WTC11 (cell line): ENCODE measurements around the gene TSPAN2. TPM values are rescaled to one million over a fixed set of nuclear protein-coding genes. Genes with fewer than 3 reads are reported as not detected.

Experiments
- ATAC-seq: fragments of 200-7000 bp; cut with Tn5 transposase; 2 replicates; pipeline ENCODE4 v1.10.0; 2021; ENCODE audit warnings: mild to moderate bottlenecking, moderate library complexity
- CTCF ChIA-PET: fragments of 300-600 bp; sonication (Branson Sonifier 250); formaldehyde crosslinking; loops from one replicate; lab custom pipeline; 2021; ENCODE audit warnings: antibody characterized with exemption; lab: Charles Lee
- POLR2A ChIA-PET: fragments of 350-600 bp; sonication (Branson Sonifier 250); formaldehyde crosslinking; loops from one replicate; lab custom pipeline; 2021; ENCODE audit warnings: antibody characterized with exemption; lab: Charles Lee
- DNase-seq: peaks from one replicate; pipeline ENCODE4 v3.0.0; 2021; ENCODE audit warnings: low spot score
- H3K27ac Mint-ChIP-seq: 2 replicates; pipeline ENCODE4 v1.8.0; 2021; ENCODE audit warnings: mixed read lengths
- H3K27me3 Mint-ChIP-seq: 2 replicates; pipeline ENCODE4 v1.8.0; 2021; ENCODE audit warnings: low read depth, mild to moderate bottlenecking, moderate library complexity, mixed read lengths
- H3K36me3 Mint-ChIP-seq: 2 replicates; pipeline ENCODE4 v1.8.0; 2021; ENCODE audit warnings: mixed read lengths
- H3K4me1 Mint-ChIP-seq: 2 replicates; pipeline ENCODE4 v1.8.0; 2022; ENCODE audit warnings: mixed read lengths
- H3K4me3 Mint-ChIP-seq: 2 replicates; pipeline ENCODE4 v1.8.0; 2021; ENCODE audit warnings: mild to moderate bottlenecking, moderate library complexity, mixed read lengths
- H3K9me3 Mint-ChIP-seq: 2 replicates; pipeline ENCODE4 v1.8.0; 2021; ENCODE audit warnings: mixed read lengths
- CBFB ChIP-seq: sonication (generic); formaldehyde crosslinking; IDR thresholded peaks from 2 replicates; pipeline ENCODE4 v1.8.1; 2022; ENCODE audit warnings: mild to moderate bottlenecking, low read depth, missing genetic modification reagents
- ELF4 ChIP-seq: sonication (generic); formaldehyde crosslinking; IDR thresholded peaks from 2 replicates; pipeline ENCODE4 v1.8.1; 2022; ENCODE audit warnings: low read depth, mild to moderate bottlenecking, moderate library complexity, missing genetic modification reagents
- MXD4 ChIP-seq: fragments of 250-450 bp; sonication (Bioruptor Pico); IDR thresholded peaks from 2 replicates; pipeline ENCODE4 v1.8.0; 2021; ENCODE audit warnings: mild to moderate bottlenecking, moderate library complexity, borderline replicate concordance
- MYBL2 ChIP-seq: sonication (generic); formaldehyde crosslinking; IDR thresholded peaks from 2 replicates; pipeline ENCODE4 v1.8.1; 2023; ENCODE audit warnings: mild to moderate bottlenecking, moderate library complexity, missing genetic modification reagents
- RORB ChIP-seq: fragments of 250-450 bp; sonication (Bioruptor Pico); IDR thresholded peaks from 2 replicates; pipeline ENCODE4 v1.9.0; 2021; ENCODE audit warnings: mild to moderate bottlenecking
- SMAD4 ChIP-seq: sonication (generic); formaldehyde crosslinking; IDR thresholded peaks from 2 replicates; pipeline ENCODE4 v1.8.0; 2022; ENCODE audit warnings: mild to moderate bottlenecking, missing genetic modification reagents
- SOX15 ChIP-seq: fragments of 250-450 bp; sonication (Bioruptor Pico); IDR thresholded peaks from 2 replicates; pipeline ENCODE4 v1.9.0; 2021; ENCODE audit warnings: mild to moderate bottlenecking
- ZNF138 ChIP-seq: sonication (generic); formaldehyde crosslinking; conservative IDR thresholded peaks from 2 replicates; pipeline ENCODE4 v1.8.1; 2022; ENCODE audit warnings: mild to moderate bottlenecking, moderate library complexity, missing genetic modification reagents
- ZNF263 ChIP-seq: sonication (generic); formaldehyde crosslinking; IDR thresholded peaks from 2 replicates; pipeline ENCODE4 v1.8.1; 2022; ENCODE audit warnings: low read depth, mild to moderate bottlenecking, moderate library complexity, missing genetic modification reagents
- ZNF317 ChIP-seq: sonication (generic); formaldehyde crosslinking; IDR thresholded peaks from 2 replicates; pipeline ENCODE4 v1.8.1; 2023; ENCODE audit warnings: low read depth, mild to moderate bottlenecking, moderate library complexity, missing genetic modification reagents, borderline replicate concordance
- ZNF416 ChIP-seq: fragments of 250-450 bp; sonication (Bioruptor Pico); IDR thresholded peaks from 2 replicates; pipeline ENCODE4 v1.9.0; 2021; ENCODE audit warnings: mild to moderate bottlenecking, inconsistent platforms
- total RNA-seq: library from RNA; stranded (reverse); gene quantifications from 3 replicates; pipeline ENCODE4 v1.2.3, GENCODE V29; 2021
- TF ChIP-seq, protein P1 (sequence below): sonication (generic); formaldehyde crosslinking; conservative IDR thresholded peaks from 2 replicates; pipeline ENCODE4 v1.8.1; 2022; ENCODE audit warnings: mild to moderate bottlenecking, missing genetic modification reagents
- TF ChIP-seq, protein P2 (sequence below): sonication (generic); formaldehyde crosslinking; IDR thresholded peaks from 2 replicates; pipeline ENCODE4 v1.8.1; 2022; ENCODE audit warnings: low read depth, missing genetic modification reagents, borderline replicate concordance
- TF ChIP-seq, protein P3 (sequence below): sonication (generic); formaldehyde crosslinking; IDR thresholded peaks from 2 replicates; pipeline ENCODE4 v1.8.0; 2023; ENCODE audit warnings: mild to moderate bottlenecking, missing genetic modification reagents
- TF ChIP-seq, protein P4 (sequence below): fragments of 250-450 bp; sonication (Bioruptor Pico); conservative IDR thresholded peaks from 2 replicates; pipeline ENCODE4 v1.9.0; 2021; ENCODE audit warnings: mild to moderate bottlenecking
- TF ChIP-seq, protein P5 (sequence below): sonication (generic); formaldehyde crosslinking; IDR thresholded peaks from 2 replicates; pipeline ENCODE4 v1.8.0; 2022; ENCODE audit warnings: mild to moderate bottlenecking, missing genetic modification reagents
- TF ChIP-seq, protein P6 (sequence below): sonication (generic); formaldehyde crosslinking; IDR thresholded peaks from 2 replicates; pipeline ENCODE4 v1.8.0; 2022; ENCODE audit warnings: missing genetic modification reagents
- TF ChIP-seq, protein P7 (sequence below): sonication (generic); formaldehyde crosslinking; IDR thresholded peaks from 2 replicates; pipeline ENCODE4 v1.8.0; 2022; ENCODE audit warnings: mild to moderate bottlenecking, missing genetic modification reagents

The TSPAN2 gene
- total RNA-seq, 1 experiment from 2014 or later, result 12.0 TPM

DNA sequence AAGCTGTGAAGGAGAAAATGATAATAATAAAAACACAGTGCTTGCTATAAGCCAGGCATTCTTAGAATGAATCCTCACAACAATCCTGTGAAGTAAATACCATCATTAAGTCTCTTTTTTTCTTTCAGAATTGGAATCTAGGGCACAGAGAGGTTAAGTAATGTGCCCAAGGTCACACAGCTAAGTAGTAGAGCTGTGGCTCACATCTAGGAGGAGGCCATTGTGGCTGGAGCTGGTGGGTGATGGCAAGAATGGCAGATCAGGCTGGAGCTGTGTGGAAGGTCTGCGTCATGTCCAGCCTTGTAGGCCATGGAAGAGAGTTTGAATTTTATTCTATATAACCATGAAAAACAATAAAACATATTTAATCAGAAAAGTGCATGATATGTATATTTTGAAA, 38.2 kb upstream of the TSPAN2 start (continued):
- TF ChIP-seq, protein P1, sequence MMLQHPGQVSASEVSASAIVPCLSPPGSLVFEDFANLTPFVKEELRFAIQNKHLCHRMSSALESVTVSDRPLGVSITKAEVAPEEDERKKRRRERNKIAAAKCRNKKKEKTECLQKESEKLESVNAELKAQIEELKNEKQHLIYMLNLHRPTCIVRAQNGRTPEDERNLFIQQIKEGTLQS (CRISPR knock-in tag), result no peak
- no peak for TF ChIP-seq SOX15 (CRISPR knock-in tag)
- TF ChIP-seq CBFB (CRISPR knock-in tag), result no peak
- TF ChIP-seq, protein P2, sequence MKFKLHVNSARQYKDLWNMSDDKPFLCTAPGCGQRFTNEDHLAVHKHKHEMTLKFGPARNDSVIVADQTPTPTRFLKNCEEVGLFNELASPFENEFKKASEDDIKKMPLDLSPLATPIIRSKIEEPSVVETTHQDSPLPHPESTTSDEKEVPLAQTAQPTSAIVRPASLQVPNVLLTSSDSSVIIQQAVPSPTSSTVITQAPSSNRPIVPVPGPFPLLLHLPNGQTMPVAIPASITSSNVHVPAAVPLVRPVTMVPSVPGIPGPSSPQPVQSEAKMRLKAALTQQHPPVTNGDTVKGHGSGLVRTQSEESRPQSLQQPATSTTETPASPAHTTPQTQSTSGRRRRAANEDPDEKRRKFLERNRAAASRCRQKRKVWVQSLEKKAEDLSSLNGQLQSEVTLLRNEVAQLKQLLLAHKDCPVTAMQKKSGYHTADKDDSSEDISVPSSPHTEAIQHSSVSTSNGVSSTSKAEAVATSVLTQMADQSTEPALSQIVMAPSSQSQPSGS (CRISPR knock-in tag), result no peak
- TF ChIP-seq MXD4, result no peak
- TF ChIP-seq ELF4, result no peak

DNA sequence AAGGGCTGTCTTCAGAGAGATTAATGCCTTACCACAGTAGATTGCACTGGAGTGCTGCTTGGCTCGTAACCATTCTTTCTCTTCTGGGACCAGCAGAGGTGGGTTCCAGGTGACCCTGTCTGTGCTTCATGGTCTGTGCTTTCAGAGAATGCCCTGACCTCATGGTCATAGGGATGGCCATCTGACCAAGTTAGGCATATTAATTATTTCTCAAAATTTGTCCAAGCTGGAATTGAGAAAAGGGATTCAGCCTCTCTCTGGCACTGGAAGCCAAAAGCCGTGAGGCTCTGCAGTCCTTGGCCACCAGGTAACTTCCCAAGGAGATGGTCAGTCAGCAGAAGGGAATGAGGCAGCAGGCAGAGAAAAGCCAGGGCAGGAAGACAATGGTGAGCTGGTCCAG, 37.2 kb upstream of the TSPAN2 start:
- ChIA-PET POLR2A (no interaction called here), CTCF (no interaction called here)
- Mint-ChIP-seq H3K36me3 (peaks cover 7% of the 10 kb centered on the region), H3K4me1 (peaks cover 3% of the 10 kb centered on the region; the same call in 1 of the 2 replicates), H3K27ac (no peak overlapping the region), H3K4me3 (no peak overlapping the region), H3K9me3 (peaks cover 21% of the 10 kb centered on the region), H3K27me3 (no peaks in the 10 kb centered on the region; the same call in 1 of the 2 replicates)
- no peak for ATAC-seq
- DNase-seq, result no peak
- TF ChIP-seq, protein P3, sequence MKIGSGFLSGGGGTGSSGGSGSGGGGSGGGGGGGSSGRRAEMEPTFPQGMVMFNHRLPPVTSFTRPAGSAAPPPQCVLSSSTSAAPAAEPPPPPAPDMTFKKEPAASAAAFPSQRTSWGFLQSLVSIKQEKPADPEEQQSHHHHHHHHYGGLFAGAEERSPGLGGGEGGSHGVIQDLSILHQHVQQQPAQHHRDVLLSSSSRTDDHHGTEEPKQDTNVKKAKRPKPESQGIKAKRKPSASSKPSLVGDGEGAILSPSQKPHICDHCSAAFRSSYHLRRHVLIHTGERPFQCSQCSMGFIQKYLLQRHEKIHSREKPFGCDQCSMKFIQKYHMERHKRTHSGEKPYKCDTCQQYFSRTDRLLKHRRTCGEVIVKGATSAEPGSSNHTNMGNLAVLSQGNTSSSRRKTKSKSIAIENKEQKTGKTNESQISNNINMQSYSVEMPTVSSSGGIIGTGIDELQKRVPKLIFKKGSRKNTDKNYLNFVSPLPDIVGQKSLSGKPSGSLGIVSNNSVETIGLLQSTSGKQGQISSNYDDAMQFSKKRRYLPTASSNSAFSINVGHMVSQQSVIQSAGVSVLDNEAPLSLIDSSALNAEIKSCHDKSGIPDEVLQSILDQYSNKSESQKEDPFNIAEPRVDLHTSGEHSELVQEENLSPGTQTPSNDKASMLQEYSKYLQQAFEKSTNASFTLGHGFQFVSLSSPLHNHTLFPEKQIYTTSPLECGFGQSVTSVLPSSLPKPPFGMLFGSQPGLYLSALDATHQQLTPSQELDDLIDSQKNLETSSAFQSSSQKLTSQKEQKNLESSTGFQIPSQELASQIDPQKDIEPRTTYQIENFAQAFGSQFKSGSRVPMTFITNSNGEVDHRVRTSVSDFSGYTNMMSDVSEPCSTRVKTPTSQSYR, result no peak
- TF ChIP-seq SMAD4 (CRISPR knock-in tag) (no peak), ZNF138 (CRISPR knock-in tag) (no peak), RORB (CRISPR knock-in tag) (no peak), ZNF416 (CRISPR knock-in tag) (no peak), ZNF317 (CRISPR knock-in tag) (no peak), MYBL2 (no peak), ZNF263 (no peak)
- TF ChIP-seq, protein P4, sequence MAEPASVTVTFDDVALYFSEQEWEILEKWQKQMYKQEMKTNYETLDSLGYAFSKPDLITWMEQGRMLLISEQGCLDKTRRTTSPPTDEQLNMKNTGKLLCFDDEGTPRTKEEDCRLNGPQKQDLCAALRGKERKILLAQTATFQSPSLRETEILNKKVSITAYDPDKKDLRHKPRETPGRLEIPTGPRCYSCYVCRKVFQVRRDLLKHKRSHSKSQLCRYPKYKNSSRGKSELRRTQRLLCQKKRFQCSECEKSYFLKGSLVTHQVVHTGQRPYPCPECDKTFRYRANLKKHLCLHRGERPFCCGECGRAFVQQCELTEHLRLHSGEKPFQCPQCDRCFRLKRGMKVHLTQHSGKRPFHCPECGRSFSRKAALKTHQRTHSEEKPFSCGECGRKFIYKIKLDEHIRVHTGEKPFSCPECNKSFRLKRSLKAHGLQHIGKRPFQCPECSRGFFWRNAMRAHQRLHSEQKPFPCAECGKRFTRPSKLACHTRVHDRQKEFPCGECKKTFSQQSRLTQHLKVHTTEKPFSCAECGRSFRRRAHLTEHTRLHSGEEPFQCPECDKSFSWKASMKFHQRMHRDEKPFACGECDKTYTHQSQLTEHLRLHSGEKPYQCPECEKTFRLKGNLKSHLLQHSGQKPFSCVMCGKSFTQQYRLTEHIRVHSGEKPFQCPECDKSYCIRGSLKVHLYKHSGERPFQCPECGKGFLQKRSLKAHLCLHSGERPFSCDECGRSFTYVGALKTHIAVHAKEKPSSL (CRISPR knock-in tag), result no peak
- TF ChIP-seq, protein P2 (CRISPR knock-in tag), result no peak
- TF ChIP-seq, protein P5, sequence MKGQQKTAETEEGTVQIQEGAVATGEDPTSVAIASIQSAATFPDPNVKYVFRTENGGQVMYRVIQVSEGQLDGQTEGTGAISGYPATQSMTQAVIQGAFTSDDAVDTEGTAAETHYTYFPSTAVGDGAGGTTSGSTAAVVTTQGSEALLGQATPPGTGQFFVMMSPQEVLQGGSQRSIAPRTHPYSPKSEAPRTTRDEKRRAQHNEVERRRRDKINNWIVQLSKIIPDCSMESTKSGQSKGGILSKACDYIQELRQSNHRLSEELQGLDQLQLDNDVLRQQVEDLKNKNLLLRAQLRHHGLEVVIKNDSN, result no peak
- TF ChIP-seq, protein P6, sequence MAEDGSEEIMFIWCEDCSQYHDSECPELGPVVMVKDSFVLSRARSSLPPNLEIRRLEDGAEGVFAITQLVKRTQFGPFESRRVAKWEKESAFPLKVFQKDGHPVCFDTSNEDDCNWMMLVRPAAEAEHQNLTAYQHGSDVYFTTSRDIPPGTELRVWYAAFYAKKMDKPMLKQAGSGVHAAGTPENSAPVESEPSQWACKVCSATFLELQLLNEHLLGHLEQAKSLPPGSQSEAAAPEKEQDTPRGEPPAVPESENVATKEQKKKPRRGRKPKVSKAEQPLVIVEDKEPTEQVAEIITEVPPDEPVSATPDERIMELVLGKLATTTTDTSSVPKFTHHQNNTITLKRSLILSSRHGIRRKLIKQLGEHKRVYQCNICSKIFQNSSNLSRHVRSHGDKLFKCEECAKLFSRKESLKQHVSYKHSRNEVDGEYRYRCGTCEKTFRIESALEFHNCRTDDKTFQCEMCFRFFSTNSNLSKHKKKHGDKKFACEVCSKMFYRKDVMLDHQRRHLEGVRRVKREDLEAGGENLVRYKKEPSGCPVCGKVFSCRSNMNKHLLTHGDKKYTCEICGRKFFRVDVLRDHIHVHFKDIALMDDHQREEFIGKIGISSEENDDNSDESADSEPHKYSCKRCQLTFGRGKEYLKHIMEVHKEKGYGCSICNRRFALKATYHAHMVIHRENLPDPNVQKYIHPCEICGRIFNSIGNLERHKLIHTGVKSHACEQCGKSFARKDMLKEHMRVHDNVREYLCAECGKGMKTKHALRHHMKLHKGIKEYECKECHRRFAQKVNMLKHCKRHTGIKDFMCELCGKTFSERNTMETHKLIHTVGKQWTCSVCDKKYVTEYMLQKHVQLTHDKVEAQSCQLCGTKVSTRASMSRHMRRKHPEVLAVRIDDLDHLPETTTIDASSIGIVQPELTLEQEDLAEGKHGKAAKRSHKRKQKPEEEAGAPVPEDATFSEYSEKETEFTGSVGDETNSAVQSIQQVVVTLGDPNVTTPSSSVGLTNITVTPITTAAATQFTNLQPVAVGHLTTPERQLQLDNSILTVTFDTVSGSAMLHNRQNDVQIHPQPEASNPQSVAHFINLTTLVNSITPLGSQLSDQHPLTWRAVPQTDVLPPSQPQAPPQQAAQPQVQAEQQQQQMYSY (CRISPR knock-in tag), result no peak
- TF ChIP-seq, protein P7, sequence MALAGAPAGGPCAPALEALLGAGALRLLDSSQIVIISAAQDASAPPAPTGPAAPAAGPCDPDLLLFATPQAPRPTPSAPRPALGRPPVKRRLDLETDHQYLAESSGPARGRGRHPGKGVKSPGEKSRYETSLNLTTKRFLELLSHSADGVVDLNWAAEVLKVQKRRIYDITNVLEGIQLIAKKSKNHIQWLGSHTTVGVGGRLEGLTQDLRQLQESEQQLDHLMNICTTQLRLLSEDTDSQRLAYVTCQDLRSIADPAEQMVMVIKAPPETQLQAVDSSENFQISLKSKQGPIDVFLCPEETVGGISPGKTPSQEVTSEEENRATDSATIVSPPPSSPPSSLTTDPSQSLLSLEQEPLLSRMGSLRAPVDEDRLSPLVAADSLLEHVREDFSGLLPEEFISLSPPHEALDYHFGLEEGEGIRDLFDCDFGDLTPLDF (CRISPR knock-in tag), result no peak
